KG1 (cell line): ENCODE measurements around the gene XYLT1.

Experiments
- DNase-seq: peaks from one replicate; lab custom pipeline; 2025; lab: John Stamatoyannopoulos, UW

XYLT1 gene

GRCh38 chr16:17258077-17258599, 212.6 kb downstream of the XYLT1 start:
- no peak for DNase-seq

- DNase-seq: no peak
Measured at GRCh38 chr16:17257426-17258023, 213.2 kb downstream of the XYLT1 start.

GRCh38 chr16:17252701-17253100, 218.1 kb downstream of the XYLT1 start:
- no peak for DNase-seq

GRCh38 chr16:17252064-17252463, 218.7 kb downstream of the XYLT1 start:
- DNase-seq: no peak

- DNase-seq: no peak
Measured at GRCh38 chr16:17251496-17251895, 219.3 kb downstream of the XYLT1 start.

- DNase-seq: no peak
Measured at GRCh38 chr16:17246974-17247732, 223.6 kb downstream of the XYLT1 start.

- no peak for DNase-seq
Measured at GRCh38 chr16:17246268-17246885, 224.4 kb downstream of the XYLT1 start.

- no peak for DNase-seq
Measured at GRCh38 chr16:17245776-17246175, 225.0 kb downstream of the XYLT1 start.

GRCh38 chr16:17244872-17245551, 225.7 kb downstream of the XYLT1 start:
- DNase-seq: no peak

GRCh38 chr16:17241264-17241835, 229.4 kb downstream of the XYLT1 start:
- DNase-seq: no peak

- DNase-seq: no peak
Measured at GRCh38 chr16:17238285-17239028, 232.3 kb downstream of the XYLT1 start.

- no peak for DNase-seq
Measured at GRCh38 chr16:17237350-17237944, 233.3 kb downstream of the XYLT1 start.

- DNase-seq: no peak
Measured at GRCh38 chr16:17235147-17235815, 235.5 kb downstream of the XYLT1 start.

- DNase-seq: no peak
Measured at GRCh38 chr16:17233318-17234002, 237.3 kb downstream of the XYLT1 start.

- no peak for DNase-seq
Measured at GRCh38 chr16:17232487-17232886, 238.3 kb downstream of the XYLT1 start.

GRCh38 chr16:17231972-17232371, 238.8 kb downstream of the XYLT1 start:
- DNase-seq: no peak

- no peak for DNase-seq
Measured at GRCh38 chr16:17230932-17231581, 239.7 kb downstream of the XYLT1 start.

- DNase-seq: no peak
Measured at GRCh38 chr16:17229766-17230165, 241.0 kb downstream of the XYLT1 start.

- no peak for DNase-seq
Measured at GRCh38 chr16:17229131-17229530, 241.6 kb downstream of the XYLT1 start.
